ENCODE measurements around the gene F13A1.

F13A1 gene

GRCh38 chr6:6282716-6283115 lies 37.7 kb downstream of the F13A1 start:
- H3K9me3 ChIP-seq (ENCODE audit: insufficient read depth, low read depth, low read length): no peaks in the 10 kb centered on the region
- WGBS: 69% methylated on average over 1 of the region's 1 CpG
- no peak overlapping the region for H3K27ac ChIP-seq (ENCODE audit: low read depth, low read length)
- no peaks in the 10 kb centered on the region for H3K4me1 ChIP-seq (ENCODE audit: insufficient read depth, low read length)
- no peaks in the 10 kb centered on the region for H3K27me3 ChIP-seq (ENCODE audit: insufficient read depth, low read length)
- no peaks in the 10 kb centered on the region for H3K36me3 ChIP-seq (ENCODE audit: insufficient read depth, low read length)
- H3K4me3 ChIP-seq (ENCODE audit: low read length): no peak overlapping the region
- H3K9ac ChIP-seq (ENCODE audit: low read depth, low read length): no peak overlapping the region

GRCh38 chr6:6277413-6277812 lies 43.0 kb downstream of the F13A1 start:
- 95% methylated on average over 4 of the region's 4 CpGs for WGBS
- Histone ChIP-seq H3K4me3 (ENCODE audit: low read length) (no peak overlapping the region), H3K9ac (ENCODE audit: low read depth, low read length) (no peak overlapping the region), H3K9me3 (ENCODE audit: insufficient read depth, low read depth, low read length) (no peaks in the 10 kb centered on the region), H3K27me3 (ENCODE audit: insufficient read depth, low read length) (no peaks in the 10 kb centered on the region), H3K4me1 (ENCODE audit: insufficient read depth, low read length) (no peaks in the 10 kb centered on the region), H3K27ac (ENCODE audit: low read depth, low read length) (no peak overlapping the region), H3K36me3 (ENCODE audit: insufficient read depth, low read length) (no peaks in the 10 kb centered on the region)

GRCh38 chr6:6270948-6271535 lies 49.4 kb downstream of the F13A1 start:
- Histone ChIP-seq H3K27ac (ENCODE audit: low read depth, low read length) (no peak overlapping the region), H3K9ac (ENCODE audit: low read depth, low read length) (no peak overlapping the region), H3K4me3 (ENCODE audit: low read length) (no peak overlapping the region), H3K27me3 (ENCODE audit: insufficient read depth, low read length) (no peaks in the 10 kb centered on the region), H3K36me3 (ENCODE audit: insufficient read depth, low read length) (no peaks in the 10 kb centered on the region), H3K4me1 (ENCODE audit: insufficient read depth, low read length) (no peaks in the 10 kb centered on the region), H3K9me3 (ENCODE audit: insufficient read depth, low read depth, low read length) (no peaks in the 10 kb centered on the region)
- WGBS: 92% methylated on average over 7 of the region's 7 CpGs

- H3K4me3 ChIP-seq (ENCODE audit: low read length): no peak overlapping the region
- no peaks in the 10 kb centered on the region for H3K36me3 ChIP-seq (ENCODE audit: insufficient read depth, low read length)
- 86% methylated on average over 4 of the region's 6 CpGs for WGBS
- H3K9ac ChIP-seq (ENCODE audit: low read depth, low read length): no peak overlapping the region
- H3K27me3 ChIP-seq (ENCODE audit: insufficient read depth, low read length): no peaks in the 10 kb centered on the region
- no peaks in the 10 kb centered on the region for H3K9me3 ChIP-seq (ENCODE audit: insufficient read depth, low read depth, low read length)
- no peak overlapping the region for H3K27ac ChIP-seq (ENCODE audit: low read depth, low read length)
- peaks cover 24% of the 10 kb centered on the region for H3K4me1 ChIP-seq (ENCODE audit: insufficient read depth, low read length)
These were observed 60.2 kb downstream of the F13A1 start for GRCh38 chr6:6260196-6260722.

- Histone ChIP-seq H3K27me3 (ENCODE audit: insufficient read depth, low read length) (no peaks in the 10 kb centered on the region), H3K9ac (ENCODE audit: low read depth, low read length) (no peak overlapping the region), H3K9me3 (ENCODE audit: insufficient read depth, low read depth, low read length) (no peaks in the 10 kb centered on the region), H3K4me1 (ENCODE audit: insufficient read depth, low read length) (peaks cover 28% of the 10 kb centered on the region), H3K27ac (ENCODE audit: low read depth, low read length) (peak overlapping the region; percentile 48; the same call in 1 of the 2 replicates), H3K4me3 (ENCODE audit: low read length) (no peak overlapping the region), H3K36me3 (ENCODE audit: insufficient read depth, low read length) (no peaks in the 10 kb centered on the region)
- 58% methylated on average over 1 of the region's 2 CpGs for WGBS
These were observed 63.6 kb downstream of the F13A1 start for GRCh38 chr6:6256886-6257285.

GRCh38 chr6:6256259-6256658 lies 64.2 kb downstream of the F13A1 start:
- WGBS: 95% methylated on average over 4 of the region's 4 CpGs
- Histone ChIP-seq H3K9me3 (ENCODE audit: insufficient read depth, low read depth, low read length) (no peaks in the 10 kb centered on the region), H3K27ac (ENCODE audit: low read depth, low read length) (peak overlapping the region; percentile 6; the same call in 1 of the 2 replicates), H3K27me3 (ENCODE audit: insufficient read depth, low read length) (no peaks in the 10 kb centered on the region), H3K4me3 (ENCODE audit: low read length) (no peak overlapping the region), H3K36me3 (ENCODE audit: insufficient read depth, low read length) (no peaks in the 10 kb centered on the region), H3K9ac (ENCODE audit: low read depth, low read length) (no peak overlapping the region; the same call in 1 of the 2 replicates), H3K4me1 (ENCODE audit: insufficient read depth, low read length) (peaks cover 28% of the 10 kb centered on the region)

GRCh38 chr6:6251555-6252280 lies 68.7 kb downstream of the F13A1 start:
- Histone ChIP-seq H3K9ac (ENCODE audit: low read depth, low read length) (no peak overlapping the region), H3K27me3 (ENCODE audit: insufficient read depth, low read length) (no peaks in the 10 kb centered on the region), H3K4me3 (ENCODE audit: low read length) (no peak overlapping the region), H3K4me1 (ENCODE audit: insufficient read depth, low read length) (peaks cover 19% of the 10 kb centered on the region), H3K27ac (ENCODE audit: low read depth, low read length) (no peak overlapping the region), H3K9me3 (ENCODE audit: insufficient read depth, low read depth, low read length) (no peaks in the 10 kb centered on the region), H3K36me3 (ENCODE audit: insufficient read depth, low read length) (no peaks in the 10 kb centered on the region)
- 94% methylated on average over 13 of the region's 13 CpGs for WGBS

- no peak overlapping the region for H3K9ac ChIP-seq (ENCODE audit: low read depth, low read length)
- no peaks in the 10 kb centered on the region for H3K36me3 ChIP-seq (ENCODE audit: insufficient read depth, low read length)
- H3K27ac ChIP-seq (ENCODE audit: low read depth, low read length): no peak overlapping the region
- no peak overlapping the region for H3K4me3 ChIP-seq (ENCODE audit: low read length)
- 86% methylated on average over 2 of the region's 2 CpGs for WGBS
- H3K4me1 ChIP-seq (ENCODE audit: insufficient read depth, low read length): no peaks in the 10 kb centered on the region
- H3K9me3 ChIP-seq (ENCODE audit: insufficient read depth, low read depth, low read length): no peaks in the 10 kb centered on the region
- H3K27me3 ChIP-seq (ENCODE audit: insufficient read depth, low read length): no peaks in the 10 kb centered on the region
These were observed 71.8 kb downstream of the F13A1 start for GRCh38 chr6:6248651-6249050.

GRCh38 chr6:6246544-6246943 lies 73.9 kb downstream of the F13A1 start:
- WGBS: 70% methylated on average over 2 of the region's 2 CpGs
- Histone ChIP-seq H3K4me1 (ENCODE audit: insufficient read depth, low read length) (no peaks in the 10 kb centered on the region), H3K4me3 (ENCODE audit: low read length) (no peak overlapping the region), H3K9ac (ENCODE audit: low read depth, low read length) (no peak overlapping the region), H3K27ac (ENCODE audit: low read depth, low read length) (no peak overlapping the region), H3K27me3 (ENCODE audit: insufficient read depth, low read length) (no peaks in the 10 kb centered on the region), H3K36me3 (ENCODE audit: insufficient read depth, low read length) (no peaks in the 10 kb centered on the region), H3K9me3 (ENCODE audit: insufficient read depth, low read depth, low read length) (no peaks in the 10 kb centered on the region)

GRCh38 chr6:6244624-6245023 lies 75.8 kb downstream of the F13A1 start:
- H3K27me3 ChIP-seq (ENCODE audit: insufficient read depth, low read length): no peaks in the 10 kb centered on the region
- H3K27ac ChIP-seq (ENCODE audit: low read depth, low read length): no peak overlapping the region
- 94% methylated on average over 5 of the region's 5 CpGs for WGBS
- H3K4me3 ChIP-seq (ENCODE audit: low read length): no peak overlapping the region
- no peaks in the 10 kb centered on the region for H3K36me3 ChIP-seq (ENCODE audit: insufficient read depth, low read length)
- H3K9ac ChIP-seq (ENCODE audit: low read depth, low read length): no peak overlapping the region
- no peaks in the 10 kb centered on the region for H3K9me3 ChIP-seq (ENCODE audit: insufficient read depth, low read depth, low read length)
- no peaks in the 10 kb centered on the region for H3K4me1 ChIP-seq (ENCODE audit: insufficient read depth, low read length)

- Histone ChIP-seq H3K27ac (ENCODE audit: low read depth, low read length) (no peak overlapping the region), H3K36me3 (ENCODE audit: insufficient read depth, low read length) (no peaks in the 10 kb centered on the region), H3K9me3 (ENCODE audit: insufficient read depth, low read depth, low read length) (no peaks in the 10 kb centered on the region), H3K4me1 (ENCODE audit: insufficient read depth, low read length) (no peaks in the 10 kb centered on the region), H3K9ac (ENCODE audit: low read depth, low read length) (no peak overlapping the region), H3K27me3 (ENCODE audit: insufficient read depth, low read length) (no peaks in the 10 kb centered on the region), H3K4me3 (ENCODE audit: low read length) (no peak overlapping the region)
- 93% methylated on average over 7 of the region's 7 CpGs for WGBS
These were observed 76.6 kb downstream of the F13A1 start for GRCh38 chr6:6243846-6244245.
